Measurements from ENCODE around the gene MED27.

Gene MED27

GRCh38 chr9:131915181-131915580 is 164.5 kb downstream of the MED27 start:
- DNase-seq, result no peak

- no peak for DNase-seq
Measured at GRCh38 chr9:131912671-131913070, 167.0 kb downstream of the MED27 start.

GRCh38 chr9:131912069-131912468 is 167.6 kb downstream of the MED27 start:
- no peak for DNase-seq

GRCh38 chr9:131910572-131910971 is 169.1 kb downstream of the MED27 start:
- no peak for DNase-seq

GRCh38 chr9:131905144-131905543 is 174.5 kb downstream of the MED27 start:
- no peak for DNase-seq

- no peak for DNase-seq
Measured at GRCh38 chr9:131899296-131900228, 180.1 kb downstream of the MED27 start.

- no peak for DNase-seq
Measured at GRCh38 chr9:131892902-131893500, 186.7 kb downstream of the MED27 start.

- DNase-seq, result no peak
Measured at GRCh38 chr9:131892162-131892707, 187.4 kb downstream of the MED27 start.

- DNase-seq, result no peak
Measured at GRCh38 chr9:131891598-131891997, 188.1 kb downstream of the MED27 start.

- DNase-seq, result no peak
Measured at GRCh38 chr9:131889437-131890251, 190.0 kb downstream of the MED27 start.

GRCh38 chr9:131888923-131889322 is 190.7 kb downstream of the MED27 start:
- no peak for DNase-seq

GRCh38 chr9:131887680-131888079 is 192.0 kb downstream of the MED27 start:
- no peak for DNase-seq

- no peak for DNase-seq
Measured at GRCh38 chr9:131886826-131887225, 192.8 kb downstream of the MED27 start.

- no peak for DNase-seq
Measured at GRCh38 chr9:131885144-131885609, 194.5 kb downstream of the MED27 start.

- no peak for DNase-seq
Measured at GRCh38 chr9:131884222-131884621, 195.4 kb downstream of the MED27 start.

GRCh38 chr9:131880833-131881583 is 198.7 kb downstream of the MED27 start:
- DNase-seq, result no peak

- DNase-seq, result no peak
Measured at GRCh38 chr9:131879911-131880290, 199.8 kb downstream of the MED27 start.

- DNase-seq, result no peak
Measured at GRCh38 chr9:131879181-131879910, 200.3 kb downstream of the MED27 start.

- no peak for DNase-seq
Measured at GRCh38 chr9:131876486-131876885, 203.2 kb downstream of the MED27 start.

- DNase-seq, result no peak
Measured at GRCh38 chr9:131875828-131876485, 203.7 kb downstream of the MED27 start.

Data from inflammatory macrophage treated with lipopolysaccharide for 4 hours (primary cell).